Activated CD8-positive, alpha-beta memory T cell treated with anti-CD3 and anti-CD28 coated beads, Interleukin-2, amount 50 U/mL, for 24 hours (primary cell): Measurements from ENCODE around the gene PLCH2.

Experiments
- DNase-seq: peaks from one replicate; pipeline ENCODE4 v3.0.0-alpha.2; 2020; ENCODE audit errors: extremely low read depth

The PLCH2 gene

DNA sequence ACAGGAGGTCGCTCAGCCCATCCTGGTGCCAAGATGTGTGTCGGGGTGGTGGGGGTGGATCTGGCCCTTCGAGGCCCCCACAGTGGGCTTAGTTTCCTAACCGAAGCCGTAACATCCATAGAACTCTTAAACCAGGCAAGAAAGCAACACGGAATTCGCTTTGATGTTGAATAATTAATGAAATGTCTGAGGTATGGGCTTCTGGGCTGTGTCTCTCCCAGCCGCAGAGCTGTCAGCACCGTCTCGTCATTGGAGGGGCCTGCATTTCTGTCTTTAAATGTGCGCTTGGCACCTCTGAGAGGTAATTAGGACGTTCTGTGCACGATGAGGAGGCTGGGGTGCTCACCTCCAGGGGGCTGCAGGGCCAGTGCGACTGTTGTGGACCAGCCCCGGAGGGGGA, 13.3 kb upstream of the PLCH2 start:
- DNase-seq, result no peak

DNA sequence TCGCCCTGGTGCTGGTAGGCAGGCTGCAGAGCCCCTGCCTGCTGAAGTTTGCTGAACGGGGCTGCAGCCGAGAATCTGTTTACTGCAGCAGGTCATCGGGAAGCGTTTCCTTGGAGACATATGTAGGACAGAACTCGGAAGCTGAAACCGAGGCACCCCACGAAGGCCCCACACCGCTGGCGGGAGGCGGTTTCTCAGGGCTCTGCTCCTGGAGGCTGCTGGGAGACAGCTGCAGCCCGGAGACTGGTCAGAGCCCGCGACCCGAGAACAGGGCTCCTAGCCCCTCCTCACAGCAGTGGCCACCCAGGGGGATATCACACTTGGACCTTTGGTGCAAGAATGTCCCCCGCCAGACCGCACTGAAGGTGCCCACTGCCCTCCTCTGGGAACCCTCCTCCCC, 12.7 kb upstream of the PLCH2 start:
- DNase-seq, result no peak

DNA sequence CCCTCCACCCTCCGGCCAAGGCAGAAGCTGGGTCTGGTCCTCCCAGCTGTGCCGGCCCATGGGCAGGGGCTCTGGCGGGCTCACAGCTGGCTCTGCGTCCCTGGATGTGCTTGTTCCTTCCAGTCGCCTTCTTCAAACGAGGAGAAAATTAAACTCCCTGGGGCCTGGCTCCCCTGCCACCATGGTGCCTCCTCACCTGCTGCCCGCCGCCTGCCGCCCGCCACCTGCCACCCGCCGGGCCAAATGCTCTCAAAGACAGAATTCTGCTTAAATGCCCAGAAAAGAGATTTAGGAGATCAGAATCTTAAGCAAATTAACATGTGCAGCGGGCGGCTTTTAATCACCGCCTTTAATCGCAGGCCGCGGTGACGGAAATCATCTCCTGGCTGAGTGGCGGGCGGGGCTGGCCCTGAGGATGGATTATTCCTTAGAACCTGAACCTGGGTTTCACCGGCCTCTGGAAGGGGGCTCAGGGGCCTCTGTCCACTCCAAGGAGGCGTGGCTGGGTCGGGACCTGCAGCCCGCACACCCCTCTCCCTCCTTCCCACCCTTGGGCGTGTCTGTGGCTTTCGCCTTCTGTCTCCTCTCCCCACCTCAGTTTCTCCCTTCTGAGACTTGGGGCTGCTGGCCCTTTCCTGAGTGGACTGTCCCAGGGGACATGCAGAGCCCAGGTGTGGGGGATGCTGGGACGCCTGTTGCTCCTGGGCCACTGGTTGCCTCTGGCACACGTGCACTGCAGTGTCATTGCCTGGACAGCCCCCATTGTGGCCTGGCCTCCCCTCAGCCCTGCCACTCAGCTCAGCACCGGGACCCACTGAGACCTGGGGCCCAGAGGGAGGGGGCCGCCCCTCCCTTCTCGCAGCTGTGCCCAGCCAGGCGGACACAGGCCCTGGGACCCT, 10.5 kb upstream of the PLCH2 start:
- no peak for DNase-seq

DNA sequence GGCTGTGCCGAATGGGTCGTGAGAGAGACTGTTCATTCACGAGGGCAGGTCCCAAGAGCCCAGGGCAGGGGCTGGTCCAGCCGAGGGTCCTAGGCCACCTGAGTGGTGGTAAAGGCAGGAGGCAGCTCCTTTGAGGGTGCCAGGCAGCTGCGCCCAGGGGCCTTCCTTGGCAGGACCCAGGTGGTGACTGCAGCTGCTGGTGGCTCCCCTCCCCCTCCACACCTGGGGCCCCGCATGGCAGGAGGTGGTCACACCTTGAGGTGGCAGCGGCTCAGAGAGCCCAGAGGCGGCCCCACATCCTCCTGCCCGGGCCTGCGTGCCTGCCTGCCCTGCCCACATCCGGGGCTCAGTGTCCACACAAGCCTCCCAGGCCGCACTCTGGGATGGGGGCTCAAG, 9.8 kb upstream of the PLCH2 start:
- DNase-seq, result no peak

DNA sequence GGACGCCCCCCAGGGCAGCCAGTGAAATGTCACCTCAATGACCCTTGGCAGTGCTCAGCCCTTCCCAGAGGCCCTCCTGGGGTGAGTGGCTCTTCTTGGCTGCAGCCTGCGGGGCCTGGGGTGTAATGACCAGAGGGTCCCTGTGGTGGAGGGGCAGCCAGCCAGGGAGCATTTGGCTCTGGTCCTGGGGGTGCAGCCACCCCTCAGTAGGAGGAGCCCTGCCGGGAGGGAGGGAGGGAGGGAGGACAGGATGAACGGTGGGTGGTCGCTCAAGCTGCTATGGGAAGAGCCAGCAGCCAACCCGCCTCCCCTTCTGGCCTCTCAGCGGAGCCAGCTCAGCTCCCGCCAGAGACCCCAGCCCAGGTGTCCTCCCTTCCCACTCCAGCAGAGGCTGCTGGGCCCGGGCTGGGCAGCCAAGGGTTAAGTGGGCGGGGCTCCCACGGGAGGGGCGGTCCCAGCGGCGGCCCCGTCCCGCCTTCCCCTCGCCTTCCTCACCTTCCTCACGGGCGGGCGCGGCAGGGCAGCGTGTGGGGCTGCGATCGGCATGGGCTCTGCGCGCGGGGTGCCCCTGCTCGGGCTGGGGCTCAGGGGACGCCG, 9.0 kb upstream of the PLCH2 start:
- no peak for DNase-seq

DNA sequence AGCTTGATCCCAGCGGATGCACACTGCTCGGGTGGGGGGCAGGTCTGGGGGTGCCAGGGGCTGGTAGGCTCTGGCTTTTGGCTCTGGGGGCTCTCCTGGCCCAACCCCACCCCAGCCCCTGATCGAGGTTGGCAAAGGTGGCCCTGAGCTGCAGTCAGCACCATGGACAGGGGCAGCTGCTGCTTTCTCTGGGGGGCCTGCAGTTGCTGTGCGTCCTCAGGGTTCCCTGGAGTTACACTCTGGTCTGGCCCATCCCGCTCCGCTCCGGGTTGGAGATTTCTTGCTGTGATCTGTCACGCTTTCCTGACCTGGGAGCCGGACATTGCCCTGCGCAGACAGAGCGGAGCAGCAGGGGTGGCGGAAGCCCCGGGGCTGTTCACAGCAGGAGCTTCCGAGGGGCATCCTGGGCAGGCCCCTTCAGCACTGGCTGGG, 8.0 kb upstream of the PLCH2 start:
- DNase-seq, result no peak

DNA sequence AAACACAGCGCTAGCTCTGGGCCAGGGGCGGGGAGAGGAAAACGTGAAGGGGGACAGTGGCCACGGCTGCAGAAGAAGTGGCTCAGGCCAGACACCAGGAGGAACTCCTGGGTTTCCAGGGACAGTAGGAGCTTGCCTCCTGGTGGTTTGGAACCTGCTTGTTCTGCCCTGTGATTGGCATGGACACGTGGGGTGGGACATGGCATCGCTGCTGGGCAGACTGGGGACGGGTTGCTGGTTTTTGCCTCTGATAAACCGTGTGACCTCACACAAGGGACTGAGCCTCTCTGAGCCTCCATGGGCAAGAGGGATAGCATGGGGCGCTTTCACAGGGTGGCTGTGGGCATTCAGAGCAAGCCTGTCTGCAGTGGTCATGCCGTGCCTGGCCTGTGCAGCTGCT, 7.5 kb upstream of the PLCH2 start:
- no peak for DNase-seq

DNA sequence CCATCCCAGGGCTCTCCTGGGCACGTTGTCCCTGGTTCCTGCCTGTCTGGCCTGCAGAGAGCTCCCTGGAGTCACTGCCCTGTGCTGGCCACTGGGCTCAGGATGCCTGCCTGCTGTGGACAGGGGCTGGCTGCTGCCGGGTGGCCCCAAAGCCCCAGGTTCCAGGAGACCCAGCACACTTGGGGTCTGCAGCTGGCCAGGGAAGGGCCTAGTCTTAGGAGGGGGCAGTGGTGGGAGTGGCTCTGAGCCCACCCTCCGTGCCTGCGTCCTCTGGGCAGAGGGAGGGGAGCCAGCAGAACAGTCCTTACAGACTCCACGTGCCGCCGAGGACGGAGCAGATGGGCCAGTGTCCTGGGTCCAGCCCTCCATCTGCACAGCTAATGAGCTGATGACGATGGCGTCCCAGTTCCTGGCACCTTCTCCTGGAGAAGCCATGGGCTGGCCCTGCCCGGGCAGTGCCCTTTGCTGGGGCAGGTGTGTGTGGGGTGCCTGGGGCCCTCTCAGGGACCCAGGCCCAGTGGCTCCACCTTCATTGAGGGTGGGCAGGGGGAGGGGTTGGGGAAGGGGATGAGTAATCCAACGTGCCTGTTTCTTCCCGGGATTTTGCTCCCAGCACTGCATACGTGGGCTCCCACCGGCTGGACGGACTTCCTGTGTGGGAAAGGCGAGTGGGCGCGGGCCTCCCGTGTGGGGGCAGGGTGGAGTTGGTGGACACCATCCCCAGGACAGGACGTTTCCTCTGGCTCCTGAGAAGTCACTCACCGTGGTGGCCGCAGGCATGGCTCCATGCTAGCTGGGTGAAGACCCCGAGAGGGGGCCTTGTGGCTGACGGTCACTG, 6.8 kb upstream of the PLCH2 start:
- DNase-seq, result no peak

DNA sequence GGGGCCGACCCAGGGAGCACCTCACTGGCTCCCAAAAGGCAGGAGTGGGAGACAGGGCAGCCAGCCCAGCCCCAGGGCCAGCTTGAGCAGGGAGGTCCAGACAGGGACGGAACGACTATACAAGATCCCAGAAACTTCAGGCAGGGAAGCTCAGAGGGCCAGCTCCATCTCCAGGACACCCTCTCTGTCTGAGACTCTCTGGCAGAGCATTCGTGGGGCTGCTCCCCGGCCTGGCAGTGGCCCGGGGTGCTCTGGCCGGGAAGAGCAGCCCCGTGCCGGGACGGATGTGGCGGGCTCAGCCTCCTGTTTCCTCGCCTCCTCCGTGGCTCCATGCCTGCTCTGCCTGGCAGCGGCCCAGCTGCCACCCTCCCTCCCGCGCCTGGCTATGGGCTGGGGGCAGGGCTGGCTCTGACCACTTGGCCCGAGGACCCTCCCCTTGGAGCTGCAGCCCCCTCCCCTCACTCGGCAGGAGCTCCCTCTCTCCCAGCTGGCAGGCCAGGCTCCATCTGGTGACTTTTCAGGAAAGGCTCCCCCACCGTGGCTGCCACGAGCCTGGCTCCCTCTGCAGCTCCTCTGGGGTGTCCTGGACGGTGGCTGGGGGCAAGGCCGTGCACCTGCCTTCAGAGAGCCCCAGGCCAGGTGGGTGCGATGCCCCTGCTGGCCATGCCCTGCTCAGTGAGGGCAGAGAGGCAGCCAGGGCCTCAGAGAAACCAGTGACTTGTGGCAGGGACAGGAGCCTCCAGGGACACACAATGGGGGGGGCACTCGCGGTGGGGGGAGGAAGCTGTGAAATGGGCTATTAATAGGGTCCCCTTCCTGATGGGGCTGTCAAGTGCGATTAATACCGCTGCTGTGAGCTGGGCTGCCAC, 5.6 kb upstream of the PLCH2 start:
- no peak for DNase-seq

DNA sequence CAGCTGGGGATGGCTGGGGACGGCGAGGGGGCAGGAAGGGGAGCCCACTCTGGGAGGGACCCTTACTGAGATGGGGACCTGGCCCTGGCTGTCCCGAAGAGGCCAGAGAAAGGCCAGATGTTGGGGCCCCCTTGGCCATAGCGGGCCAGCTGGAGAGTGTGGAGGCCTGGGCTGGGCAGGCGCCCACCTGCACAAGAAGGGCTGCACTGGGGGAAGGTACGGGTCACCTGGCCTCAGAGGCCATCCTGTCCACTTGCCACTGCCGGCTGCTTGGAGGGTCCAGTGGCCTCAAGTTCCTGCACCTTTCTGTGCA, 5.0 kb upstream of the PLCH2 start:
- no peak for DNase-seq

DNA sequence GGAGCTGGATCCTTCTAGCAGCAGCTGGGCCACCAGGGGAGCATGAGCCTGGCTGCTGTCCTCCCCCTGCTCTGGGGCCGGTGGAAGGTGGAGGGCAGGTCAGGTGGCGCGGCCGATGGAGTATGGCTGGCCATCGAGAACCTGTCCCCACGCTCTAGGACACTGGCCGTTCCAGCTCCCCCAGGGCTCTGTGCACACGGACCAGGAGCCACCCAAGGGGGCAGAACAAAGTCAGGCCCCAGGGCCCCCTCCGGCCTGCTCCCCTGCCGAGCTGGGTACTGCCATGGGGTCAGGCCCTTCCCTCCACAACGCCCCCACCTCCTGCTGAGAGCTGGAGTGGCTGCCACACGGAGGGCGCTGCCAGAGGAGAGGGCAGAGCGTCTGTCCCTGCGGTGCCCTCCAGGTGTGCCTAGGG, 4.5 kb upstream of the PLCH2 start:
- no peak for DNase-seq

DNA sequence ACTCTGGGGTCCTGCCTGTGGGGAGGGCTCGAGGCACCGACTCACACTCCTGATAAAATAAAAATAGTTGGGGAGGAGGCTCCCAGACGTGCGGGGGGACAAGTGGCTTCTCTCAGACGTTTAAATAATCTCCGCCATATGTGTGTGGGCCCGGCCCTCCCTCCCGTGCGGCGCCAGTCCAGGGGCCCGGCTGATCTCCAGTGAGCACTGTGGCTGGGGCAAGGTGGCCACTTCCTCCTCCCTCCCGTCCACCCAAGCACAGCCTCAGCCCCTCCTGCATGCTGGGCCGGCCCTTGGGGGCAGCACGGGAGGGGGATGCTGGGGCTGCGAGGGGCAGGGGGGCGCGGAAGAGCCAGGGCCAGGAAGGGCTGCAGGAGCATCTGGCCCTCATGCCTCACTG, 4.0 kb upstream of the PLCH2 start:
- DNase-seq, result no peak

DNA sequence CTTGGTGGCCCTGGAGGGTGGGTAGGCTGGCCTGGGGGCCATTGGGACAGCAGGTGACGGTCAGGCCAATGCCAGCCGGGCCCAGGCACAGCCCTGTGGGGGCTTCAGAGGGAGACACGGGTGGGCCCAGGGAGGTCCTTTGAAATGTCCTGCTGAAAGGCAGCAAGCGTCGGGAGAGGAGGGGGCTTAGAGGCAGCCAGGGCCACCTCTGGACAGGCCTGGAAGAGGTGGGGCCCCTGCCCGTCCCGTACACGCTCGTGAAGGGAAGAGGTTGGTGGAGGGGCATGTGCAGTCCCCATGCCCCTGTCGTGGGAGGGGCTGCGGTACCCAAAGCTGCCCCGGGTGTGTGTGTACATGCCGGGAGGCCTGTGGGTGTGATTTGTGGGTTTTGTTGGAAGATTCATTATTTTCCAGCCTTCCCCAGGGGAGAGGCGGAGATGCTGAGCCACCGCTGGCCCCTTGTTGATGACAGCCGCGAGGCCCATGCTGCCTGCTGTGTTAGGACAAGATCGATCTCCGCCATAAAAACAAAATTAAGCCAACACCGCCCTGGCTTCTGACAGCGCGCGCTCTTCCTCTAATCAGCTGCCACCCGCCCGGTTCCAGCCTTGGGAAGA, 3.4 kb upstream of the PLCH2 start:
- no peak for DNase-seq

DNA sequence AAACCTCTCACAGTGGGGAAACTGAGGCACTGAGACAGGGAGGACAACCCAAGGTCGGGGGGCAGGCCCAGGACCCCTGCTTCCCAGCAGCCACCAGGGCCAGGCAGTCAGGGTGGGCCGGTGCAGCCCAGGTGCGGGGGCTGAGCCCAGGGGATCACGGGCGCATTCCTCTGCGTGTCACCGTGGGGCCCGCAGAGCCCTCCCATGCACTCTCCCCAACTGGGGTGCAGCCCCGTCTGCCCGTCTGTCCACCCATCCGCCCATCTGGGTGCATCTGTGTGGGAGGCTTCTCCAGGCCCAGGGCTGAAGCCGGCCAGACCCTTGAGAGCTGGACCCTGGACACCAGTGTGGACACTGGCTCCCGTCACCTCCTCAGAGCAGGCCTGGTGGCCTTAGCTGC, 2.9 kb upstream of the PLCH2 start:
- DNase-seq, result no peak

DNA sequence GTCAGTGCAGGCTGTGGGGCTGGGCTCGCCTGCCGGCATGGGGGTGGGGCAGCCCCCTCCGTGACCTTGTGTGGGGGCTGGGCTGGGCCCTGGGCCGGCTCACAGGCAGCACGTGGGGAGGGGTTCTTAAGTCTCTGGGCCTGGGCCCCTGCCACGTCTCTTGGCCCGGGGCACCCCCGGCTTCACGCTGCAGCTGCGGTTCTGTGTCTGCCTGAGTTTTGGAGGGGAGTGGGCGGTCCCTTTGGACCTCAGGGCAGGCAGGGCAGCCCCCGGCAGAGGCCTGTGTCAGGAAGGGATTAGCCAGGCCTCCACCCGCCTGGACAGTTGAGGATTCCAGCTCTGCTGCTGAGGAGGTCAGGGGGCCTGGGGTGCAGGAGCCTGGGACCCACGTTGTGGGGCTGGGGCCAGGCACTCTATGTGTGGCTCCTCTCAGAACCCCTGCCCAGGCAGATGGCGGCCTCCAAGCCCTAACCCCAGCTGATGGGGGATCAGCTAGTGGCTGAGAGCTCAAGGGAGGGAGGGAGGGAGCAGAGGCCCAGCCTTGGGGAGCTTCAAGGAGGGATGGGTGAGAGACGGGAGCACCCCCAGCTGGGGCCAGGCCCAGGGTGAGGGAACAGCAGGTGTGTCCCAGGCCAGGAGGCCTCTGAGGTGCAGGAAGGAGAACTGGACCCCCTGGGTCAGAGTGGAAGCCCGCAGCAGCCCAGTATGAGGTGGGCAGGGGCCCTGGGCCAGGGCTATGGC, 1.8 kb upstream of the PLCH2 start:
- no peak for DNase-seq

DNA sequence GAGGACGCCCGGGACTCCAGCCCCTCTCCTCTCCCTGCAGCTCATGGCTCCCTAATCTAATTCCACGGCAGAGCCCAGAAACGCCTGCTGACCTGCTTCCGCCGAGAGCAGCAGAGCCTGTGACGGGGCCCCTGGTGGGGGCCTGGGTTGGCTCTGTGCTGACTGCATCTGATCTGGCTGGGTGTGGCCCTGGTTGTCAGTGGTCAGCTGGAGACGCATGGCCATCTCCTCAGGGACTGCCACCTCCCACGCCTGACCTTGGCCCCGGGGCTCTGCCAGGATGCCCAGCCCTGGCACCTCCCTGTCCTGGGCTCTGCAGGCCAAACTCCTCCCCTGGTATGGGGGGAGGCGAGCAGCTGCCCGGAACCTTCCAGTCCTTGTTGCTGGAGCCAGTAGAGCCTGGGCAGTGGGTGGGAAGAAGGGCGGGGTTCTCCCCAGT, 1.1 kb upstream of the PLCH2 start:
- no peak for DNase-seq

DNA sequence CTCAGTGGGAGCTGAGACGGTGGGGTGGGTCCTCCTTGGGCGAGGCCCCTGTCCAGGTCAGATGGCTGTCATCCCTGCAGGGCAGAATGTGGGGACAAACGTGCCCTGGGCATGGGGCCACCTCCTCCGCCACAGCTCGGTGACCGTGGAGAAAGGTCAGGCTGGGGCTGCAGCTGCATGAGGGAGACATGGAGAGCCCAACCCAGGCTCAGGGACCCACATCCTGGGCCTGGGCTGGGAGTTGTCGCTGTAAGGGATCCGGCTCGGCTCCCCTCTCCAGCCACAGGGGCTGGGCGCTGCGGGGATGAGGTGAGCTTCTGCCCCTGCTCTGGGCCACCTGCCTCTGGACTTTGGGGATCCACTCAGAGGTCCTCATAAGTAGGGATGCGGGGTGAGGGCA, 518 bp upstream of the PLCH2 start:
- DNase-seq, result no peak

DNA sequence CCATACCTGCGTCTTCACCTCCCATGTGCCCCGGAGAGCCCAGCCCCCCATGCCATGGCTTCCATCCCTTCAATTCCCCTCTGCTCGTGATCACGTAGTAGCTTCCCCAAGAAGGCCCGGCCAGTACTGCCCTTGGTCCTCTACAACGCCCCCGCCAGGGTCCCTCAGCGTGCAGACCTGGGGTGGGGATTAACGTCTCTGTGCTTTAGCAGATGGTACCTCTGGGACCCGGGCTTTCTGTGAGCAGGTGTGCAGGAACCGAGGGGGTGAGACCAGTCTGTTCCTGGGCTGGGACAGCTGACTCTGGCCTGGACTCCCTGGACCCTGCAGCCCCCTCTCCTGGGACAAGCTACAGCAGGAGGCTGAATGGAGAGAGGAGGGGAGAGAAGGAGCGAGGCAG, 1.2 kb downstream of the PLCH2 start:
- no peak for DNase-seq

DNA sequence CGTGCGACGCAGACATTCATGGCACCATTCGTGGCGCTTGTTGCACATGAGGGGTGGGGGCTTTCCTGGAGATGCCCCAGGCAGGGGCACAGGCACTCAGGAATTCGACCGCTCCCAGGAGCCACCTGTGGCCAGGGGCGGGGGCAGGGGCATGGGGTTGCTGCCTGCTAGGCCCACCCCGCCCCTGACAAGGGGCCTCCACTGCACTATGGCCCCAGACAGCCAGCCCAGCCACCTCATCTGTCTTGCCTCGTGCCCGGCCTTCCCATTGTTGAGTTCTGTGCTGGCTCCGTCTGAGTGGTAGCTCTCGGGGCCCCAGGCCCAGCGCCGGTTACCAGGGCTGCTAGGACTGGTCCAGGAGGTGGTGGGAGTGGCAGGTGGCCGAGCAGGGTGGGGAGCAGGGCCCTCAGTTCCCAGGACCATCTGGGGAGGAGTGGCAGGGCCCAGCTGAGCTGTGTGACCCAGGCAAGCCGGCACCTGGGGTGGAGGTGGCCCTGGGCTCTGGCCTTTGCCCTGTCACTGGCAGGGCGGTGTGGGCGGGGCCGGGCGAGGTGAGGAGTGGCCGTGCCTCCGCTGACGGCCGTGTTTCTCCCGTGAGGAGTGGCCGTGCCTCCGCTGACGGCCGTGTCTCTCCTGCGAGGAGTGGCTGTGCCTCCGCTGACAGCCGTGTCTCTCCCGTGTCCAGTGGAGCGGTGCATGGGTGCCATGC, 1.9 kb downstream of the PLCH2 start:
- no peak for DNase-seq

DNA sequence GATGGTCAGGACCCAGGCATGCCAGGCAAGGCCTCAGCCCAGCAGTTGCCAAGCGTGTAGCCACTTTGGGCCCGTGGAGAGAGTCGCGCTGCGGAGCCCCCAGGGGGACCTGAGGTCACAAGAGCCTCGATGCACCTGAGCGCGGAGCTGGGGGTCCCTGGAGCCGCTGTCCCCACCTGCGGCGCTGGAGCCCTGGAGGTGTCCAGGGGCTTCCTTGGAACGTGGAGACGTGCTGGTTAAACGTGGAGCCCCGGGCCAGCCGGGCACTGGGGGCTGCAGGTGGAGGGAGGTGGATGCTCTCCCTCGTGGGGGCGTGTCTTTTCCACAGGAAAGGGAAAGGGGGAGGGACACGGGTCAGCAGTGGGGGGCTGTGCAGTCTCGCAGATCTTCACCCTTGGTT, 3.1 kb downstream of the PLCH2 start:
- DNase-seq, result no peak
